Coronary artery (tissue), 2 donors: Measurements from ENCODE around the gene CEP120.
"Not testable (repeated sequence)": the region's sequence is repeated elsewhere in the genome, so short reads cannot be mapped to it uniquely, and the experiment has no call there.

Experiments used
- DNase-seq: peaks from one replicate; pipeline ENCODE4 v3.0.0-alpha.2; 2017; ENCODE audit warnings: low spot score
- H3K27ac ChIP-seq, 2 donors: fragments of 200-600 bp; sonication (generic); one replicate each; pipeline ENCODE4 v1.5.1; 2016 to 2019
- H3K4me3 ChIP-seq: fragments of 200-600 bp; sonication (generic); 2 replicates; pipeline ENCODE4 v1.5.1; 2016; ENCODE audit warnings: mild to moderate bottlenecking, moderate library complexity
- TF ChIP-seq, protein P1 (sequence below): fragments of 200-600 bp; sonication (generic); IDR thresholded peaks from one replicate; pipeline ENCODE4 v1.5.1; 2019; ENCODE audit warnings: antibody characterized with exemption

The CEP120 gene

DNA sequence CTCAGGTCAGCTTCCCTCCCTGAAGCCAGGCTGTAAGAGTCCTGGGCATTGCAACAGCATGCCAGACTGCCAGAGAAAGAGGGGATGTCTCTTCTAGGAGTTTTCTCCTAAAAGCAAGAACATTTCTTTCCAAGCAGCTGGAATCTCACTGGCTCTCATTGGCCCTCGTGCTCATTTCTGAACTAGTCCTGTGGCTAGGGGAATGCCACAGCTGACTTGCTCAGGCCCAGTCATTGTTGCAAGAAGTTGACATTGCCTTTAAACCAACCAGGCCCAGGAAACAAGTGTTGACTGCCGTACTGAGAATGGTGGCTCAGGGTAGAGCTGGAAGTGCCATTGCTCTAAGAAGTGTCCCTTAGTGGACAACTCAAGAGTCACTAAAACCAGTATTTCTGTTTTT lies 15.0 kb upstream of the CEP120 start:
- H3K27ac ChIP-seq: no peak overlapping the region
- DNase-seq: no peak

GRCh38 chr5:123436201-123436600 lies 13.0 kb upstream of the CEP120 start:
- Histone ChIP-seq H3K4me3 (no peak overlapping the region), H3K27ac (no peak overlapping the region)
- DNase-seq: no peak
- TF ChIP-seq, protein P1, sequence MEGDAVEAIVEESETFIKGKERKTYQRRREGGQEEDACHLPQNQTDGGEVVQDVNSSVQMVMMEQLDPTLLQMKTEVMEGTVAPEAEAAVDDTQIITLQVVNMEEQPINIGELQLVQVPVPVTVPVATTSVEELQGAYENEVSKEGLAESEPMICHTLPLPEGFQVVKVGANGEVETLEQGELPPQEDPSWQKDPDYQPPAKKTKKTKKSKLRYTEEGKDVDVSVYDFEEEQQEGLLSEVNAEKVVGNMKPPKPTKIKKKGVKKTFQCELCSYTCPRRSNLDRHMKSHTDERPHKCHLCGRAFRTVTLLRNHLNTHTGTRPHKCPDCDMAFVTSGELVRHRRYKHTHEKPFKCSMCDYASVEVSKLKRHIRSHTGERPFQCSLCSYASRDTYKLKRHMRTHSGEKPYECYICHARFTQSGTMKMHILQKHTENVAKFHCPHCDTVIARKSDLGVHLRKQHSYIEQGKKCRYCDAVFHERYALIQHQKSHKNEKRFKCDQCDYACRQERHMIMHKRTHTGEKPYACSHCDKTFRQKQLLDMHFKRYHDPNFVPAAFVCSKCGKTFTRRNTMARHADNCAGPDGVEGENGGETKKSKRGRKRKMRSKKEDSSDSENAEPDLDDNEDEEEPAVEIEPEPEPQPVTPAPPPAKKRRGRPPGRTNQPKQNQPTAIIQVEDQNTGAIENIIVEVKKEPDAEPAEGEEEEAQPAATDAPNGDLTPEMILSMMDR: no peak

More for the DNA sequence above, 15.0 kb upstream of the CEP120 start:
- H3K4me3 ChIP-seq: no peak overlapping the region
- TF ChIP-seq, protein P1: no peak

DNA sequence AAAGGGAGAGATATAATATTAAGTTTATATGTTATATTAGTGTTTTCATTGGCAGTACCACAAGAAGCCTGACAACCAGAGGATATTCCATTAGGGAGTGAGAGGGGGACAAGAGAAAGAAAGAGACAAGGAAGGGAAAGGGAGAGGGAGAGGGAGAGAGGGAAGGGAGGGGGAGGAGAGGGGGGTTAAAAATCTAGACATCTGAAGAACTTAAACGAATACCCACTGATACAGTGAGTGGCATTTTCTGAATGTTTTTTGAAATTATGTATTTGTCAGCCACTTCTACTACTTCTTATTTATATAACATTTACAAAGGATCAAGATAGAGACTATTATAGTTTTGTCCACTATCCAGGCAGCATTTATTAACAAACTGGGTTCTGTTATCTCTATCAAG lies 11.6 kb upstream of the CEP120 start:
- Histone ChIP-seq H3K4me3 (no peak overlapping the region), H3K27ac (no peak overlapping the region)
- TF ChIP-seq, protein P1: no peak

DNA sequence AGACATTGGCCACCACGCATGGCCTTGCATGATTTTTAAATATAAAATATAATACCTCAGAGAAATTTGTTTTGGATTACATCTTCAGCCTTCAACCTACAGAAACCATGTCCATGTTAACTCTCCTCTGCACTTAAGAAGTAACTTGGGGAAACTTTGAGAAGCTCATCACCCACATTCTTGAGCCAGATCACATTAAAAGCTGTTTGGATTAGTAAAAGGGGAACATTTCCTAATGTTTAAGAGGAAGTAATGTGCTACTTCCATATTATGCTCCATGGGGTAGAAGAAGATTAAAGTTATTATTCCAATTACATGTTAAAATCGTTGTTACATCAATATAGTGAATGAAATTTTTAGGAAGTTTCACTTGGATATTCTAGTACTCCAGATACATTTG lies 10.4 kb upstream of the CEP120 start:
- Histone ChIP-seq H3K4me3 (no peak overlapping the region), H3K27ac (no peak overlapping the region)
- TF ChIP-seq, protein P1: no peak
- DNase-seq: no peak

More for the DNA sequence above, 11.6 kb upstream of the CEP120 start:
- DNase-seq: no peak

DNA sequence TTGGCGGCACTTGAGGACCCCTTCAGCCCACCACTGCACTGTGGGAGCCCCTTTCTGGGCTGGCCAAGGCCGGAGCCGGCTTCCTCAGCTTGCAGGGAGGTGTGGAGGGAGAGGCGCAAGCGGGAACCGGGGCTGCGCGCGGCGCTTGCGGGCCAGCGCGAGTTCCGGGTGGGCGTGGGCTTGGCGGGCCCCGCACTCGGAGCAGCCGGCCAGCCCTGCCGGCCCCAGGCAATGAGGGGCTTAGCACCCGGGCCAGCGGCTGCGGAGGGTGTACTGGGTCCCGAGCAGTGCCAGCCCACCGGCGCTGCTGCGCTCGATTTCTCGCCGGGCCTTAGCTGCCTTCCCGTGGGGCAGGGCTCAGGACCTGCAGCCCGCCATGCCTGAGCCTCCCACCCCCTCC lies 7.2 kb upstream of the CEP120 start:
- not testable (repeated sequence) for DNase-seq, H3K4me3 ChIP-seq
- peak overlapping the region in 1 of 2 donors; percentile 40 for H3K27ac ChIP-seq

DNA sequence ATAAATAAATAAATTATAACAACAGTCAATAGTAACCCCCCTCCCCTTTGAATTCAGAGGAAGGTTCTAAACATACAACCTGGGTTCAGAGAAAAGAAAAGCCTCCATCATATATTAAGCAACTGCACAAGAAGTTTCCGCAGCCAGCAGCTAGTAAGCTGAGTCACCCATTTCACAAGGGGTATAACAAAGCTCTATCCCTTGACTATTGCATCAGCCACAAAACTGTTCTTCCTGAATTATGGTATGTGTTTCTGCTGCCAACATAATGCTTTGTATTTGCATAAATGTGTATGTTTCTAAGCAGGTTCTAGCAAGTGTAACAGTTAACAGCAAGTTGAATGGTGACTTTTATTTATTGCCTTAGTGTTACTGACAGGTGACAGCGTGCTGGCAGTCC lies 6.8 kb upstream of the CEP120 start:
- H3K4me3 ChIP-seq: no peak overlapping the region
- DNase-seq: no peak
- TF ChIP-seq, protein P1: no peak
- H3K27ac ChIP-seq: peak overlapping the region in 1 of 2 donors; percentile 40

DNA sequence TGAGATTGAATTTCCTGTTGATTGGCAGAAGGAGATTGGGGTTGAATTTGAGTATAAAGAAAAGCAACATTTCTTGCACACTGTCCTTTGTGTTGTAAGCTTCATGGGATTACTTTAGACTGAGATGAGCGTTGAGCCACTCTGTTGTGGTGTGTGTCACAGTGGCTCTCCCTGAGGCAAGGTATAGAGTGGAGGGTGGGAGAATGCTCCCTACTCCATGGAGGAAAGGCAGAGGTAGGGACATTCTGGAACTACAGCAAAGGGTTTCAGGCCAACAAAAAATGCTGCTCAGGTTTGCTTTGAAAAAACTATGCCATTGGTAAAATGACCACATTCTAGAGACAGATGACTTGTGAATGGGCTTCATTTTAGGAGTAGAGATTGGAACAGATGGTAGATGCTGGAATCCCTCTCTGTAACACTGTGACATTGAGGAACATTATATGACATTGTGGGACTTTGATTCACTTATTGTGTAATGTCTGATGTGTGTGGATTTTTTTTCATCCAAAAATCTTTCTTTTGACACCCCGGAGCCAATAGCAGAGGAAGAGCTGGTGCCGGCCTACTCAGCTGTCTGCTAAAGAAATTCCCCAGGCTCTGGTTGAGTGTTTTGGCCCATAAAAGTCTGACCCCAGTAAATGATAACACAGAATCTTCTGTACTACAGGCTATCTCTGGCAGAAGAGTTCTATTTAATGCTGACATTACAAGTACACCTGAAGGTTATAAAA lies 6.2 kb upstream of the CEP120 start:
- H3K4me3 ChIP-seq: no peak overlapping the region
- TF ChIP-seq, protein P1: no peak
- no peak for DNase-seq
- no peak overlapping the region for H3K27ac ChIP-seq
